HepG2 (cell line): ENCODE results near the gene NHP2. TPM values are rescaled to one million over a fixed set of nuclear protein-coding genes. Genes with fewer than 3 reads are reported as not detected.

ENCODE experiments used
- ARNTL ChIP-seq: sonication (generic); formaldehyde crosslinking; IDR thresholded peaks from 2 replicates; pipeline ENCODE4 v1.4.0; 2020; ENCODE audit warnings: mild to moderate bottlenecking, missing genetic modification reagents
- CCAR2 ChIP-seq: fragments of 200-400 bp; formaldehyde crosslinking; optimal IDR thresholded peaks from 2 replicates; pipeline ENCODE3; 2018; ENCODE audit warnings: low read depth, mild to moderate bottlenecking, low read length, moderate library complexity
- ETV6 ChIP-seq: sonication (generic); formaldehyde crosslinking; conservative IDR thresholded peaks from 2 replicates; pipeline ENCODE4 v1.4.0; 2020; ENCODE audit warnings: missing genetic modification reagents
- HOXA5 ChIP-seq: sonication (generic); formaldehyde crosslinking; IDR thresholded peaks from 2 replicates; pipeline ENCODE4 v1.4.0; 2020; ENCODE audit warnings: missing genetic modification reagents
- IKZF1 ChIP-seq: fragments of 450-650 bp; IDR thresholded peaks from 2 replicates; pipeline ENCODE4 v1.7.1; 2016
- KAT2B ChIP-seq: fragments of 150-350 bp; IDR thresholded peaks from 2 replicates; pipeline ENCODE4 v1.6.1; 2014; ENCODE audit warnings: low read depth, low read length, borderline replicate concordance
- KDM6A ChIP-seq: IDR thresholded peaks from 2 replicates; pipeline ENCODE4 v1.6.1; 2016; ENCODE audit warnings: low read depth
- MAX ChIP-seq: IDR thresholded peaks from 2 replicates; pipeline ENCODE4 v1.6.1; 2012; ENCODE audit warnings: inconsistent platforms
- MEIS2 ChIP-seq: sonication (generic); formaldehyde crosslinking; IDR thresholded peaks from 2 replicates; pipeline ENCODE4 v1.9.0; 2021; ENCODE audit warnings: mild to moderate bottlenecking, missing genetic modification reagents
- NAIF1 ChIP-seq: sonication (generic); formaldehyde crosslinking; IDR thresholded peaks from 2 replicates; pipeline ENCODE4 v1.5.0; 2020; ENCODE audit warnings: mild to moderate bottlenecking, missing genetic modification reagents, borderline replicate concordance
- PHF8 ChIP-seq: sonication (generic); formaldehyde crosslinking; IDR thresholded peaks from 2 replicates; pipeline ENCODE4 v1.5.0; 2020; ENCODE audit warnings: missing genetic modification reagents
- REPIN1 ChIP-seq: sonication (generic); formaldehyde crosslinking; IDR thresholded peaks from 2 replicates; pipeline ENCODE4 v1.8.0; 2022; ENCODE audit warnings: missing genetic modification reagents, low read depth, mild to moderate bottlenecking, borderline replicate concordance
- SAFB2 ChIP-seq: sonication (generic); formaldehyde crosslinking; IDR thresholded peaks from 2 replicates; pipeline ENCODE4 v1.5.1; 2020; ENCODE audit warnings: missing genetic modification reagents, low read depth, mild to moderate bottlenecking, borderline replicate concordance
- SNAI1 ChIP-seq: sonication (generic); formaldehyde crosslinking; IDR thresholded peaks from 2 replicates; pipeline ENCODE4 v1.5.0; 2020; ENCODE audit warnings: mild to moderate bottlenecking, missing genetic modification reagents, borderline replicate concordance
- STAG1 ChIP-seq: sonication (generic); formaldehyde crosslinking; IDR thresholded peaks from 2 replicates; pipeline ENCODE4 v1.4.0; 2020; ENCODE audit warnings: missing genetic modification reagents
- TAF15 ChIP-seq: fragments of 200-400 bp; formaldehyde crosslinking; IDR thresholded peaks from one replicate; pipeline ENCODE4 v1.6.1; 2018; ENCODE audit warnings: mild to moderate bottlenecking, low read depth, low read length; ENCODE audit not compliant: poor library complexity, severe bottlenecking
- TBX2 ChIP-seq: sonication (generic); formaldehyde crosslinking; IDR thresholded peaks from 2 replicates; pipeline ENCODE4 v1.5.0; 2020; ENCODE audit warnings: missing genetic modification reagents, mild to moderate bottlenecking, borderline replicate concordance
- ZBTB42 ChIP-seq: sonication (generic); formaldehyde crosslinking; IDR thresholded peaks from 2 replicates; pipeline ENCODE4 v1.5.0; 2020; ENCODE audit warnings: mild to moderate bottlenecking, missing genetic modification reagents
- ZBTB7B ChIP-seq: sonication (generic); formaldehyde crosslinking; IDR thresholded peaks from 2 replicates; pipeline ENCODE4 v1.4.0; 2020; ENCODE audit warnings: missing genetic modification reagents
- ZFAT ChIP-seq: sonication (generic); formaldehyde crosslinking; conservative IDR thresholded peaks from 2 replicates; pipeline ENCODE4 v1.8.1; 2023; ENCODE audit warnings: missing genetic modification reagents, inconsistent platforms
- ZNF230 ChIP-seq: sonication (generic); formaldehyde crosslinking; IDR thresholded peaks from 2 replicates; pipeline ENCODE4 v1.4.0; 2020; ENCODE audit warnings: mild to moderate bottlenecking, missing genetic modification reagents
- ZNF275 ChIP-seq: sonication (generic); formaldehyde crosslinking; IDR thresholded peaks from 2 replicates; pipeline ENCODE4 v1.8.0; 2022; ENCODE audit warnings: missing genetic modification reagents, mild to moderate bottlenecking, inconsistent platforms, borderline replicate concordance
- ZNF30 ChIP-seq: sonication (generic); formaldehyde crosslinking; IDR thresholded peaks from 2 replicates; pipeline ENCODE4 v1.5.0; 2020; ENCODE audit warnings: mild to moderate bottlenecking, missing genetic modification reagents
- ZNF33B ChIP-seq: sonication (generic); formaldehyde crosslinking; IDR thresholded peaks from 2 replicates; pipeline ENCODE4 v1.5.1; 2020; ENCODE audit warnings: mild to moderate bottlenecking, missing genetic modification reagents
- ZNF619 ChIP-seq: sonication (generic); formaldehyde crosslinking; IDR thresholded peaks from 2 replicates; pipeline ENCODE4 v1.4.0; 2020; ENCODE audit warnings: mild to moderate bottlenecking, missing genetic modification reagents
- ZNF747 ChIP-seq: sonication (generic); formaldehyde crosslinking; IDR thresholded peaks from 2 replicates; pipeline ENCODE4 v1.8.1; 2023; ENCODE audit warnings: missing genetic modification reagents, mild to moderate bottlenecking, borderline replicate concordance
- ZNF788 ChIP-seq: sonication (generic); formaldehyde crosslinking; IDR thresholded peaks from 2 replicates; pipeline ENCODE4 v1.5.0; 2020; ENCODE audit warnings: mild to moderate bottlenecking, missing genetic modification reagents, borderline replicate concordance
- ZNF839 ChIP-seq: sonication (generic); formaldehyde crosslinking; IDR thresholded peaks from 2 replicates; pipeline ENCODE4 v1.4.0; 2020; ENCODE audit warnings: missing genetic modification reagents, mild to moderate bottlenecking, borderline replicate concordance
- ZSCAN5A ChIP-seq: sonication (generic); formaldehyde crosslinking; IDR thresholded peaks from 2 replicates; pipeline ENCODE4 v1.8.0; 2022; ENCODE audit warnings: mild to moderate bottlenecking, missing genetic modification reagents, borderline replicate concordance
- polyA plus RNA-seq, 8 experiments: library from polyadenylated mRNA; depleted of rRNA in 3 of 8; stranded (reverse) in 7 of 8; unstranded in 1 of 8; fragments of >200 nt; fragmentation: Illumina TruSeq in 4 of 8; extraction: Trizol in 4 of 8; gene quantifications; 2 replicates each; pipeline versions ENCODE4 v1.2.1 to v1.2.3, GENCODE V29; 2011 to 2016; ENCODE audit warnings: low read depth in 4 of 8, missing spikeins in 1 of 8, mixed read lengths in 1 of 8; ENCODE audit not compliant: insufficient read depth in 1 of 8
- total RNA-seq, 5 experiments: library from RNA; depleted of rRNA; stranded (reverse); fragments of >200 nt; fragmentation: Illumina TruSeq; extraction: Trizol; gene quantifications; 2 replicates each; pipeline ENCODE4 v1.2.3, GENCODE V29; 2016; ENCODE audit warnings: low read depth in 1 of 5

The NHP2 gene
- total and polyA plus RNA-seq, 2 of the 13 experiments (the other 11 are each of a cell fraction or from before 2014, with no cell fraction given), result 56.2 to 96.1 TPM

DNA sequence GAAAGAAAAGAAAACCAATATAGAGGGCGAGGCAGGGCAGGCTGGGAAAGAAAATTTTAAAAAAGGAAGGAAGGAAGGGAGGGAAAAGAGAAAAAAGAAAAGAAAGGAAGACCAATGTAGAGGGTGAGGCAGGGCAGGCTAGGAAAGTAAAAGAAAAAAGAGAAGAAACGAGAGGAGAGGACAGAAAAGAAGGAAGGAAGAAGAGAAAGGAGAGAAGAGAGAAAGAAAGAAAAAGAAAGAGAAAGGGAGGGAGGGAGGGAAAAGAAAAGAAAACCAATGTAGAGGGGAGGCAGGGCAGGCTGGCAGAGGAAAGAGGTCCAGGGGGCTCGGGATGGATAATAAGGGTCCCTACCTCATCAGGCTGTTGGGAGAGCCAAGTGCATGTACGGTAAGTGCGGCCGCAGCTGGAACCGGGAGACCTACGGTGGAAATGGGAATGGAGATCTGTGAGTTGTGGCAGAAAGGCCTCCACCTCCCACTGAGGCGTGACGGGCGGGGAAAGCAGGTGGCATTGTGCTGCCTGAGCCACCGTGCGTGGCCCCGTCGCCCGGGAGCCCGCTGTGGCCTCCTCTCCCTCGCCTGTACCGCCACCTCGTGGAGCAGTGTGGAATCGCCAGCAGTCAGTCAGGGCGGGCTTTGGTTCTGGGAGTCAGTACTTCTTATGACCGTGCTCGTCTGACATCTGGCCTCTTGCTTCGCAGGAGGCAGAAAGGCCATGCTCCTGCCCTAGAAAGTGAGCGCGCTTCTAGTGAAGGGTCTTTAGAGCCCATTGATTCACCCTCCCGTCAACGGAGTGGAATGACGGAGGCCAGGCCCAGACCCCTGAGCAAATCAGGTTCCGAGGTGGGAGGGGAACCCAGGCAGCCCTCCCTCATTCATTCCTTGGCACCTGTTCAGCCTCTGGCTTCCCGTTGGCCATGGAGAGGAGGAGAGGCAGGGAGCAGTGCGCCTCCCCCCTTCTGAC is 10.4 kb upstream of the NHP2 start (continued):
- TF ChIP-seq REPIN1 (CRISPR knock-in tag), result no peak
- no peak for TF ChIP-seq ZFAT (CRISPR knock-in tag)
- no peak for TF ChIP-seq ETV6
- TF ChIP-seq STAG1, result peak; percentile 94
- no peak for TF ChIP-seq TAF15
- no peak for TF ChIP-seq CCAR2
- no peak for TF ChIP-seq IKZF1
- no peak for TF ChIP-seq ZNF619 (CRISPR knock-in tag)
- no peak for TF ChIP-seq SNAI1 (CRISPR knock-in tag)
- no peak for TF ChIP-seq ZNF839 (CRISPR knock-in tag)
- TF ChIP-seq TBX2, result peak; percentile 25; the same call in 1 of the 2 replicates
- peak; percentile 65; the same call in 1 of the 2 replicates for TF ChIP-seq MAX
- no peak for TF ChIP-seq ARNTL (CRISPR knock-in tag)
- TF ChIP-seq KDM6A, result no peak
- TF ChIP-seq ZBTB7B (CRISPR knock-in tag), result no peak
- no peak for TF ChIP-seq ZNF275 (CRISPR knock-in tag)
- TF ChIP-seq ZBTB42 (CRISPR knock-in tag), result no peak
- no peak for TF ChIP-seq ZNF230 (CRISPR knock-in tag)
- TF ChIP-seq ZSCAN5A (CRISPR knock-in tag), result no peak
- TF ChIP-seq KAT2B, result no peak
- TF ChIP-seq ZNF747 (CRISPR knock-in tag), result no peak
- peak; percentile 53; the same call in 1 of the 2 replicates for TF ChIP-seq ZNF788 (CRISPR knock-in tag)
- TF ChIP-seq NAIF1 (CRISPR knock-in tag), result no peak
- TF ChIP-seq SAFB2, result no peak
- TF ChIP-seq MEIS2 (CRISPR knock-in tag), result no peak
- no peak for TF ChIP-seq HOXA5
- TF ChIP-seq ZNF30 (CRISPR knock-in tag), result no peak
- TF ChIP-seq PHF8 (CRISPR knock-in tag), result 0 out of 2 replicates have a peak, but pooled peaks have one; percentile 36
- no peak for TF ChIP-seq ZNF33B (CRISPR knock-in tag)
